HCT116 (cell line): ENCODE data around the gene OR1F1. TPM values are rescaled to one million over a fixed set of nuclear protein-coding genes. Genes with fewer than 3 reads are reported as not detected.

Experiments used
- ATAC-seq: fragments of 200-7000 bp; cut with Tn5 transposase; 2 replicates; pipeline ENCODE4 v1.9.1; 2020; ENCODE audit warnings: mild to moderate bottlenecking, moderate library complexity
- BruUV-seq: library from RNA; stranded (reverse); fragments of 400-500 nt; replicated peaks from 2 replicates; lab custom pipeline; 2021; lab: Mats Ljungman, UMichigan
- CTCF ChIA-PET: fragments of 300-600 bp; sonication (Branson Sonifier 250); formaldehyde crosslinking; loops from one replicate; lab custom pipeline; 2021; ENCODE audit warnings: antibody characterized with exemption; lab: Charles Lee
- POLR2A ChIA-PET: fragments of 300-600, 350-600 bp; sonication (Branson Sonifier 250); formaldehyde crosslinking; loops from one replicate; lab custom pipeline; 2021; ENCODE audit warnings: antibody characterized with exemption; lab: Charles Lee
- RAD21 ChIA-PET, 2 experiments: fragments of 300-600 bp; sonication (Branson Sonifier 250); formaldehyde crosslinking; loops; one replicate each; lab custom pipeline; 2023; ENCODE audit warnings: low total read pairs in 2 of 2; ENCODE audit not compliant: uncharacterized antibody in 2 of 2, unreplicated experiment in 2 of 2, low non-redundant PET in 1 of 2; lab: Charles Lee
- DNase-seq: peaks from one replicate; pipeline ENCODE4 v3.0.0-alpha.2; 2010; ENCODE audit warnings: low read depth, low spot score
- H2AFZ ChIP-seq: fragments of 200-600 bp; shearing (Covaris generic), sonication (generic); 2 replicates; pipeline ENCODE4 v1.6.1; 2017; ENCODE audit warnings: low read depth, mixed run types, mixed read lengths, antibody characterized with exemption, low read length; ENCODE audit not compliant: poor library complexity, severe bottlenecking
- H3K27ac ChIP-seq: 2 replicates; pipeline ENCODE4 v1.5.1; 2012; ENCODE audit warnings: low read depth, low read length
- H3K27me3 ChIP-seq: fragments of 200-600 bp; sonication (generic); 2 replicates; pipeline ENCODE4 v1.6.1; 2016; ENCODE audit warnings: mixed run types, low read length, mixed read lengths; ENCODE audit not compliant: insufficient read depth
- H3K36me3 ChIP-seq, 2 experiments: fragments of 200-500 bp in 1 of 2; fragments of 200-600 bp in 1 of 2; sonication (Bioruptor generic) in 1 of 2; sonication (generic) in 1 of 2; 2 replicates each; pipeline versions ENCODE4 v1.5.1 to v1.6.1; 2014 to 2016; ENCODE audit warnings: low read length in 2 of 2, inconsistent platforms in 1 of 2, mixed read lengths in 1 of 2, mixed run types in 1 of 2; ENCODE audit not compliant: insufficient read depth in 2 of 2, control insufficient read depth in 1 of 2
- H3K4me1 ChIP-seq, 2 experiments: fragments of 200-600 bp in 1 of 2; sonication (generic) in 1 of 2; 2 replicates each; pipeline versions ENCODE4 v1.5.1 to v1.6.1; 2012 to 2017; ENCODE audit warnings: low read length in 2 of 2, inconsistent platforms in 1 of 2, mild to moderate bottlenecking in 1 of 2, mixed read lengths in 1 of 2, mixed run types in 1 of 2, moderate library complexity in 1 of 2; ENCODE audit not compliant: insufficient read depth in 2 of 2, control insufficient read depth in 1 of 2
- H3K4me2 ChIP-seq: fragments of 200-600 bp; sonication (generic); 2 replicates; pipeline ENCODE4 v1.6.1; 2017; ENCODE audit warnings: mixed run types, low read length, mixed read lengths
- H3K4me3 ChIP-seq, 2 experiments: fragments of 200-600 bp in 1 of 2; sonication (generic) in 1 of 2; replicated peaks in 1 of 2; 2 replicates each; pipeline ENCODE4 v1.5.1; 2011 to 2016; ENCODE audit warnings: low read length in 2 of 2, control low read depth in 1 of 2, low read depth in 1 of 2, mild to moderate bottlenecking in 1 of 2, mixed read lengths in 1 of 2, mixed run types in 1 of 2
- H3K79me2 ChIP-seq: fragments of 200-600 bp; sonication (generic); 2 replicates; pipeline ENCODE4 v1.6.1; 2017; ENCODE audit warnings: mild to moderate bottlenecking, mixed run types, low read length, moderate library complexity, mixed read lengths; ENCODE audit not compliant: insufficient read depth
- H3K9ac ChIP-seq: fragments of 200-600 bp; sonication (generic); 2 replicates; pipeline ENCODE4 v1.6.1; 2016; ENCODE audit warnings: low read length, mixed read lengths
- H3K9me2 ChIP-seq: fragments of 200-600 bp; sonication (generic), shearing (Covaris generic); 2 replicates; pipeline ENCODE4 v1.6.1; 2017; ENCODE audit warnings: mixed run types, mild to moderate bottlenecking, moderate library complexity; ENCODE audit not compliant: insufficient read depth
- H3K9me3 ChIP-seq, 2 experiments: fragments of 200-500 bp in 1 of 2; fragments of 200-600 bp in 1 of 2; sonication (Bioruptor generic) in 1 of 2; sonication (generic) in 1 of 2; 2 replicates each; pipeline ENCODE4 v1.6.1; 2014 to 2017; ENCODE audit warnings: low read length in 2 of 2, mixed read lengths in 2 of 2, inconsistent platforms in 1 of 2, low read depth in 1 of 2, mild to moderate bottlenecking in 1 of 2, mixed run types in 1 of 2, moderate library complexity in 1 of 2; ENCODE audit not compliant: control insufficient read depth in 1 of 2, insufficient read depth in 1 of 2
- H4K20me1 ChIP-seq: fragments of 200-600 bp; sonication (generic), shearing (Covaris generic); 2 replicates; pipeline ENCODE4 v1.6.1; 2017; ENCODE audit warnings: mixed run types, mild to moderate bottlenecking, moderate library complexity; ENCODE audit not compliant: insufficient read depth
- CBX3 ChIP-seq: IDR thresholded peaks from 2 replicates; pipeline ENCODE4 v1.6.1; 2012; ENCODE audit warnings: low read depth
- CEBPB ChIP-seq: IDR thresholded peaks from 2 replicates; pipeline ENCODE4 v1.6.1; 2012; ENCODE audit warnings: low read depth
- ELF1 ChIP-seq: IDR thresholded peaks from 2 replicates; pipeline ENCODE4 v1.6.1; 2012; ENCODE audit warnings: low read depth, borderline replicate concordance
- EZH2 ChIP-seq: fragments of 200-600 bp; sonication (generic); IDR thresholded peaks from 2 replicates; pipeline ENCODE4 v1.6.1; 2017; ENCODE audit warnings: antibody characterized with exemption, mixed run types
- EZH2phosphoT487 ChIP-seq: fragments of 200-600 bp; IDR thresholded peaks from 2 replicates; pipeline ENCODE4 v1.6.1; 2018; ENCODE audit warnings: antibody characterized with exemption, borderline replicate concordance
- FOSL1 ChIP-seq: IDR thresholded peaks from 2 replicates; pipeline ENCODE4 v1.6.1; 2012; ENCODE audit warnings: low read depth
- JUND ChIP-seq: IDR thresholded peaks from 2 replicates; pipeline ENCODE4 v1.6.1; 2012
- POLR2A ChIP-seq: IDR thresholded peaks from 2 replicates; pipeline ENCODE4 v1.7.0; 2011; ENCODE audit warnings: borderline replicate concordance; ENCODE audit not compliant: insufficient read depth, insufficient read length; ENCODE audit errors: extremely low read depth
- POLR2AphosphoS5 ChIP-seq: IDR thresholded peaks from 2 replicates; pipeline ENCODE4 v1.6.1; 2011; ENCODE audit warnings: mild to moderate bottlenecking, low read depth, low read length, moderate library complexity
- SIN3A ChIP-seq: IDR thresholded peaks from 2 replicates; pipeline ENCODE4 v1.6.1; 2012; ENCODE audit warnings: low read depth
- SP1 ChIP-seq: IDR thresholded peaks from 2 replicates; pipeline ENCODE4 v1.6.1; 2012; ENCODE audit warnings: low read depth
- SRF ChIP-seq: IDR thresholded peaks from 2 replicates; pipeline ENCODE4 v1.6.1; 2012; ENCODE audit warnings: low read depth
- TCF7L2 ChIP-seq: IDR thresholded peaks from 2 replicates; pipeline ENCODE4 v1.7.0; 2011; ENCODE audit warnings: borderline replicate concordance, inconsistent platforms; ENCODE audit not compliant: insufficient read depth, insufficient read length; ENCODE audit errors: extremely low read depth
- ZFX ChIP-seq: fragments of 450-650 bp; IDR thresholded peaks from 2 replicates; pipeline ENCODE4 v1.6.1; 2017
- ZNF274 ChIP-seq: fragments of 200-500 bp; sonication (Bioruptor generic); IDR thresholded peaks from 2 replicates; pipeline ENCODE4 v1.6.1; 2014; ENCODE audit warnings: mild to moderate bottlenecking, low read depth, low read length, inconsistent platforms
- intact Hi-C: fragments of 100-400 bp; cut with micrococcal nuclease; formaldehyde crosslinking; loops from 2 replicates; pipeline ENCODE4 v1.10.0; 2022
- total RNA-seq: library from RNA; stranded (reverse); gene quantifications from one replicate; pipeline ENCODE4 v1.2.1, GENCODE V29; 2021; ENCODE audit not compliant: unreplicated experiment
- TF ChIP-seq, protein P1 (sequence below): IDR thresholded peaks from 2 replicates; pipeline ENCODE4 v1.6.1; 2011; ENCODE audit warnings: mild to moderate bottlenecking, low read length, moderate library complexity; ENCODE audit not compliant: insufficient replicate concordance; ENCODE audit errors: extremely low read depth
- TF ChIP-seq, protein P2 (sequence below): IDR thresholded peaks from 2 replicates; pipeline ENCODE4 v1.6.1; 2012
- TF ChIP-seq, protein P3 (sequence below): IDR thresholded peaks from 2 replicates; pipeline ENCODE4 v1.6.1; 2012; ENCODE audit warnings: low read depth

OR1F1 gene
- total RNA-seq, 1 experiment from 2014 or later = not detected

DNA sequence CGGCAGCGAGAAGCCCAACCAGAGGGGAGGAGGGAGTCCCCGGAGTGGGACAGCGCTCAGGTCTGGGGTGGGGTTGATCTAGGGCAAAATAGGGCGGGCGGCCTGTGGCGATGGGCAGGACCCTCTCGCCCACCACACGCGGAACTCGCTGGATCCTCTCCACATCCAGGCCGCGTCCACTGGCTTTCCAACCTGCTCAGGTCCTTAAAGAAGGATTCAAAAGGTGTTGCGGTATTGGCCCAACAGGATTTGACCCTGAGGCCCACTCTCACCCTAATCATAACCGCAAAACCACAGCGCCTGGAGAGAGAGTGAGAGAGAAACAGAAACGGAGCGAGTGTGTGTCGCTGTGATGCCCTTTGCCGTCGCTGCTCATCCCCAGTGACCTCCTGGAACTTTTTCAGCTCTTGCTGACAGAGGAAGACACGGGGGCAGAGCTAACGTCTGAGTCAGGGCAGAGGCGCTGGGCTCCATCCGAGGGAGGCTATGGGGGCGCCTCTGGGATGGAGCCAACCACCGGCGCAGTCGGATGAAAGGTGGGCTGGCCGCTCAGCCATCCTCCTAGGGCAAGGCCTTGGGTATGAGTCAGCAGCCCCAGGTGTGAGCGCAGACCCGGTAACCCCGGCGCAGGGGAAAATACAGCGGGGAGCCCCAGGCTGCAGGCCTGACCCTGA, 16.7 kb upstream of the OR1F1 start:
- no TSS peak for BruUV-seq
- TF ChIP-seq EZH2phosphoT487 (no peak), ZFX (no peak), SIN3A (no peak), POLR2A (no peak), CEBPB (no peak), POLR2AphosphoS5 (no peak), TCF7L2 (no peak), ELF1 (no peak), JUND (no peak), SRF (no peak), FOSL1 (no peak), SP1 (no peak), EZH2 (no peak), CBX3 (no peak), ZNF274 (no peak)
- TF ChIP-seq, protein P1, sequence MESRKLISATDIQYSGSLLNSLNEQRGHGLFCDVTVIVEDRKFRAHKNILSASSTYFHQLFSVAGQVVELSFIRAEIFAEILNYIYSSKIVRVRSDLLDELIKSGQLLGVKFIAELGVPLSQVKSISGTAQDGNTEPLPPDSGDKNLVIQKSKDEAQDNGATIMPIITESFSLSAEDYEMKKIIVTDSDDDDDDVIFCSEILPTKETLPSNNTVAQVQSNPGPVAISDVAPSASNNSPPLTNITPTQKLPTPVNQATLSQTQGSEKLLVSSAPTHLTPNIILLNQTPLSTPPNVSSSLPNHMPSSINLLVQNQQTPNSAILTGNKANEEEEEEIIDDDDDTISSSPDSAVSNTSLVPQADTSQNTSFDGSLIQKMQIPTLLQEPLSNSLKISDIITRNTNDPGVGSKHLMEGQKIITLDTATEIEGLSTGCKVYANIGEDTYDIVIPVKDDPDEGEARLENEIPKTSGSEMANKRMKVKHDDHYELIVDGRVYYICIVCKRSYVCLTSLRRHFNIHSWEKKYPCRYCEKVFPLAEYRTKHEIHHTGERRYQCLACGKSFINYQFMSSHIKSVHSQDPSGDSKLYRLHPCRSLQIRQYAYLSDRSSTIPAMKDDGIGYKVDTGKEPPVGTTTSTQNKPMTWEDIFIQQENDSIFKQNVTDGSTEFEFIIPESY = no peak
- TF ChIP-seq, protein P2, sequence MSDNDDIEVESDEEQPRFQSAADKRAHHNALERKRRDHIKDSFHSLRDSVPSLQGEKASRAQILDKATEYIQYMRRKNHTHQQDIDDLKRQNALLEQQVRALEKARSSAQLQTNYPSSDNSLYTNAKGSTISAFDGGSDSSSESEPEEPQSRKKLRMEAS = no peak
- TF ChIP-seq, protein P3, sequence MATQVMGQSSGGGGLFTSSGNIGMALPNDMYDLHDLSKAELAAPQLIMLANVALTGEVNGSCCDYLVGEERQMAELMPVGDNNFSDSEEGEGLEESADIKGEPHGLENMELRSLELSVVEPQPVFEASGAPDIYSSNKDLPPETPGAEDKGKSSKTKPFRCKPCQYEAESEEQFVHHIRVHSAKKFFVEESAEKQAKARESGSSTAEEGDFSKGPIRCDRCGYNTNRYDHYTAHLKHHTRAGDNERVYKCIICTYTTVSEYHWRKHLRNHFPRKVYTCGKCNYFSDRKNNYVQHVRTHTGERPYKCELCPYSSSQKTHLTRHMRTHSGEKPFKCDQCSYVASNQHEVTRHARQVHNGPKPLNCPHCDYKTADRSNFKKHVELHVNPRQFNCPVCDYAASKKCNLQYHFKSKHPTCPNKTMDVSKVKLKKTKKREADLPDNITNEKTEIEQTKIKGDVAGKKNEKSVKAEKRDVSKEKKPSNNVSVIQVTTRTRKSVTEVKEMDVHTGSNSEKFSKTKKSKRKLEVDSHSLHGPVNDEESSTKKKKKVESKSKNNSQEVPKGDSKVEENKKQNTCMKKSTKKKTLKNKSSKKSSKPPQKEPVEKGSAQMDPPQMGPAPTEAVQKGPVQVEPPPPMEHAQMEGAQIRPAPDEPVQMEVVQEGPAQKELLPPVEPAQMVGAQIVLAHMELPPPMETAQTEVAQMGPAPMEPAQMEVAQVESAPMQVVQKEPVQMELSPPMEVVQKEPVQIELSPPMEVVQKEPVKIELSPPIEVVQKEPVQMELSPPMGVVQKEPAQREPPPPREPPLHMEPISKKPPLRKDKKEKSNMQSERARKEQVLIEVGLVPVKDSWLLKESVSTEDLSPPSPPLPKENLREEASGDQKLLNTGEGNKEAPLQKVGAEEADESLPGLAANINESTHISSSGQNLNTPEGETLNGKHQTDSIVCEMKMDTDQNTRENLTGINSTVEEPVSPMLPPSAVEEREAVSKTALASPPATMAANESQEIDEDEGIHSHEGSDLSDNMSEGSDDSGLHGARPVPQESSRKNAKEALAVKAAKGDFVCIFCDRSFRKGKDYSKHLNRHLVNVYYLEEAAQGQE = no peak

More for the DNA sequence above, 16.7 kb upstream of the OR1F1 start:
- ATAC-seq (peak; percentile 5), DNase-seq (no peak)
- RAD21 ChIA-PET = interaction anchor here (0.8 to 1.4 kb wide), 5 partner anchors 13 to 21 kb away, joined by 3 to 4 read pairs (median 3); partner anchors contain the start of gene OR1F1 (in 1 of the 2)
- Histone ChIP-seq H3K9ac (no peak overlapping the region), H3K4me2 (peak overlapping the region; percentile 52), H3K4me3 (no peak overlapping the region), H3K4me1 (peaks cover 35 to 51% of the 10 kb centered on the region in 2 experiments), H2AFZ (no peak overlapping the region), H4K20me1 (no peaks in the 10 kb centered on the region), H3K36me3 (no peaks in the 10 kb centered on the region), H3K79me2 (no peaks in the 10 kb centered on the region), H3K9me3 (no peaks in the 10 kb centered on the region), H3K9me2 (no peaks in the 10 kb centered on the region), H3K27me3 (no peaks in the 10 kb centered on the region), H3K27ac (peak overlapping the region; percentile 55)
- CTCF ChIA-PET = interaction anchor here (0.9 to 5.6 kb wide), 12 partner anchors 8 to 143 kb away, joined by 3 to 41 read pairs (median 6); partner anchors contain the start of genes OR1F1 and ZNF213
- intact Hi-C loops = loop anchor here (10.0 kb wide), 1 partner anchor 117 kb away; no protein-coding TSS in a partner anchor
- POLR2A ChIA-PET = interaction anchor here (0.6 to 2.0 kb wide), 12 partner anchors 10 to 1999 kb away, joined by 3 to 20 read pairs (median 6); partner anchors contain the start of genes OR1F1 and ZNF213
